ENCODE results near the gene NTM.

GRCh38 chr11:132022733-132023478, 652.5 kb downstream of the NTM start:
- TF ChIP-seq CTCF (IDR thresholded peaks at IDR 0.05) (no peak), POLR2A (IDR thresholded peaks at IDR 0.05) (no peak)

Data from adrenal gland (tissue), 5 donors.